HG03196 (cell line): ENCODE results near the gene CXorf58.

ENCODE experiments used
- ATAC-seq: cut with Tn5 transposase; IDR thresholded peaks from one replicate; pipeline ENCODE4 v1.9.1; 2021; ENCODE audit not compliant: unreplicated experiment

CXorf58 gene

GRCh38 chrX:23900220-23900797, 7.5 kb upstream of the CXorf58 start:
- no peak for ATAC-seq

- ATAC-seq: no peak
Measured at GRCh38 chrX:23901060-23901459, 6.7 kb upstream of the CXorf58 start.

GRCh38 chrX:23901805-23902204, 6.0 kb upstream of the CXorf58 start:
- peak; percentile 55 for ATAC-seq

GRCh38 chrX:23902419-23902818, 5.4 kb upstream of the CXorf58 start:
- ATAC-seq: no peak

- ATAC-seq: no peak
Measured at GRCh38 chrX:23904096-23904495, 3.7 kb upstream of the CXorf58 start.

GRCh38 chrX:23907111-23907497, 702 bp upstream of the CXorf58 start:
- ATAC-seq: no peak

- ATAC-seq: no peak
Measured at GRCh38 chrX:23908219-23909004, 606 bp downstream of the CXorf58 start.

GRCh38 chrX:23911126-23911835, 3.5 kb downstream of the CXorf58 start:
- no peak for ATAC-seq

GRCh38 chrX:23919148-23919547, 11.3 kb downstream of the CXorf58 start:
- no peak for ATAC-seq

- ATAC-seq: no peak
Measured at GRCh38 chrX:23919706-23920320, 12.0 kb downstream of the CXorf58 start.

- no peak for ATAC-seq
Measured at GRCh38 chrX:23926015-23926414, 18.2 kb downstream of the CXorf58 start.

- no peak for ATAC-seq
Measured at GRCh38 chrX:23930894-23931604, 23.2 kb downstream of the CXorf58 start.

GRCh38 chrX:23932046-23932445, 24.2 kb downstream of the CXorf58 start:
- no peak for ATAC-seq

- ATAC-seq: no peak
Measured at GRCh38 chrX:23935106-23935505, 27.3 kb downstream of the CXorf58 start.

GRCh38 chrX:23936180-23936579, 28.4 kb downstream of the CXorf58 start:
- ATAC-seq: no peak

GRCh38 chrX:23937100-23937499, 29.3 kb downstream of the CXorf58 start:
- ATAC-seq: no peak

- no peak for ATAC-seq
Measured at GRCh38 chrX:23938690-23939089, 30.9 kb downstream of the CXorf58 start.

- ATAC-seq: no peak
Measured at GRCh38 chrX:23939203-23939602, 31.4 kb downstream of the CXorf58 start.

- ATAC-seq: no peak
Measured at GRCh38 chrX:23944234-23944633, 36.4 kb downstream of the CXorf58 start.

GRCh38 chrX:23945206-23945605, 37.4 kb downstream of the CXorf58 start:
- ATAC-seq: no peak

- no peak for ATAC-seq
Measured at GRCh38 chrX:23952391-23952790, 44.6 kb downstream of the CXorf58 start.
